ENCODE measurements around the gene GPR82. TPM values are rescaled to one million over a fixed set of nuclear protein-coding genes. Genes with fewer than 3 reads are reported as not detected.
A peak's percentile ranks its signal among the peaks of the same experiment; 100 is the strongest.

The GPR82 gene
- total RNA-seq, 1 donor from 2014 or later = not detected

- no peaks in the 10 kb centered on the region for H3K9me3 Mint-ChIP-seq (ENCODE audit: unreplicated experiment)
Measured at GRCh38 chrX:41686788-41687187, 37.2 kb upstream of the GPR82 start.

GRCh38 chrX:41688156-41688555 is 35.8 kb upstream of the GPR82 start:
- peaks cover 9% of the 10 kb centered on the region for H3K4me1 Mint-ChIP-seq (ENCODE audit: unreplicated experiment)
- H3K4me3 Mint-ChIP-seq (ENCODE audit: unreplicated experiment) = no peak overlapping the region
- H3K36me3 Mint-ChIP-seq (ENCODE audit: unreplicated experiment) = no peaks in the 10 kb centered on the region
- no peaks in the 10 kb centered on the region for H3K27me3 Mint-ChIP-seq (ENCODE audit: unreplicated experiment)
- H3K27ac Mint-ChIP-seq (ENCODE audit: unreplicated experiment) = no peak overlapping the region
- no peaks in the 10 kb centered on the region for H3K9me3 Mint-ChIP-seq (ENCODE audit: unreplicated experiment)
- TF ChIP-seq CTCF (IDR thresholded peaks at IDR 0.05) = no peak
- no peak for DNase-seq (ENCODE audit: extremely low spot score, unreplicated experiment)

More at GRCh38 chrX:41686788-41687187, 37.2 kb upstream of the GPR82 start:
- Mint-ChIP-seq H3K27ac (ENCODE audit: unreplicated experiment) (no peak overlapping the region), H3K27me3 (ENCODE audit: unreplicated experiment) (no peaks in the 10 kb centered on the region), H3K4me1 (ENCODE audit: unreplicated experiment) (peaks cover 1% of the 10 kb centered on the region), H3K36me3 (ENCODE audit: unreplicated experiment) (no peaks in the 10 kb centered on the region), H3K4me3 (ENCODE audit: unreplicated experiment) (no peak overlapping the region)
- no peak for DNase-seq (ENCODE audit: extremely low spot score, unreplicated experiment)
- TF ChIP-seq CTCF (IDR thresholded peaks at IDR 0.05) = no peak

- H3K9me3 Mint-ChIP-seq (ENCODE audit: unreplicated experiment) = no peaks in the 10 kb centered on the region
- no peaks in the 10 kb centered on the region for H3K27me3 Mint-ChIP-seq (ENCODE audit: unreplicated experiment)
- no peak within 1 kb of the TSS for H3K27ac Mint-ChIP-seq (ENCODE audit: unreplicated experiment)
- no peak for DNase-seq (ENCODE audit: extremely low spot score, unreplicated experiment)
- TF ChIP-seq CTCF (IDR thresholded peaks at IDR 0.05) = no peak
- no peak within 1 kb of the TSS for H3K4me3 Mint-ChIP-seq (ENCODE audit: unreplicated experiment)
- peaks cover 9% of the 10 kb centered on the region for H3K4me1 Mint-ChIP-seq (ENCODE audit: unreplicated experiment)
- H3K36me3 Mint-ChIP-seq (ENCODE audit: unreplicated experiment) = no peaks in the 10 kb centered on the region
Measured at GRCh38 chrX:41688835-41689234, 35.1 kb upstream of the GPR82 start, which contains the start of gene GPR34. Gene GPR34 (plus strand): TSS chrX:41688973. CDS start chrX:41695634, 6,661 bp downstream.

- Mint-ChIP-seq H3K27ac (ENCODE audit: unreplicated experiment) (no peak overlapping the region), H3K9me3 (ENCODE audit: unreplicated experiment) (no peaks in the 10 kb centered on the region), H3K27me3 (ENCODE audit: unreplicated experiment) (no peaks in the 10 kb centered on the region), H3K36me3 (ENCODE audit: unreplicated experiment) (no peaks in the 10 kb centered on the region), H3K4me3 (ENCODE audit: unreplicated experiment) (no peak overlapping the region), H3K4me1 (ENCODE audit: unreplicated experiment) (peaks cover 9% of the 10 kb centered on the region)
- TF ChIP-seq CTCF (IDR thresholded peaks at IDR 0.05) = no peak
- no peak for DNase-seq (ENCODE audit: extremely low spot score, unreplicated experiment)
Measured at GRCh38 chrX:41689711-41690110, 34.3 kb upstream of the GPR82 start.

GRCh38 chrX:41692162-41692749 is 31.7 kb upstream of the GPR82 start:
- Mint-ChIP-seq H3K4me3 (ENCODE audit: unreplicated experiment) (no peak overlapping the region), H3K4me1 (ENCODE audit: unreplicated experiment) (peaks cover 12% of the 10 kb centered on the region), H3K9me3 (ENCODE audit: unreplicated experiment) (no peaks in the 10 kb centered on the region), H3K36me3 (ENCODE audit: unreplicated experiment) (no peaks in the 10 kb centered on the region), H3K27ac (ENCODE audit: unreplicated experiment) (peak overlapping the region; percentile 52), H3K27me3 (ENCODE audit: unreplicated experiment) (no peaks in the 10 kb centered on the region)
- TF ChIP-seq CTCF (IDR thresholded peaks at IDR 0.05) = no peak
- no peak for DNase-seq (ENCODE audit: extremely low spot score, unreplicated experiment)

Measured in osteocyte (in vitro differentiated cells).